HEK293 (cell line): ENCODE measurements around the gene RNF166.

Experiments used
- SCRT2 ChIP-seq: fragments of 450-650 bp; formaldehyde crosslinking; IDR thresholded peaks from 2 replicates; pipeline ENCODE4 v1.5.1; 2016; ENCODE audit warnings: missing biosample characterization, missing genetic modification characterization
- ZBTB8A ChIP-seq: fragments of 450-650 bp; formaldehyde crosslinking; IDR thresholded peaks from 2 replicates; pipeline ENCODE4 v1.5.1; 2016; ENCODE audit warnings: missing biosample characterization, missing genetic modification characterization
- ZNF112 ChIP-seq: fragments of 450-650 bp; formaldehyde crosslinking; IDR thresholded peaks from 2 replicates; pipeline ENCODE4 v1.5.0; 2017; ENCODE audit warnings: missing biosample characterization, missing genetic modification characterization
- ZNF513 ChIP-seq: fragments of 450-650 bp; IDR thresholded peaks from 2 replicates; pipeline ENCODE4 v1.5.1; 2018; ENCODE audit warnings: missing biosample characterization, missing genetic modification characterization
- ZNF518A ChIP-seq: fragments of 450-650 bp; formaldehyde crosslinking; conservative IDR thresholded peaks from 2 replicates; pipeline ENCODE4 v1.5.1; 2016; ENCODE audit warnings: low read depth, missing biosample characterization, missing genetic modification characterization
- ZNF660 ChIP-seq: fragments of 450-650 bp; IDR thresholded peaks from 2 replicates; pipeline ENCODE4 v1.5.1; 2018; ENCODE audit warnings: missing biosample characterization, mild to moderate bottlenecking, missing genetic modification characterization
- ZNF837 ChIP-seq: fragments of 450-650 bp; formaldehyde crosslinking; IDR thresholded peaks from 2 replicates; pipeline ENCODE4 v1.5.1; 2016; ENCODE audit warnings: missing biosample characterization, missing genetic modification characterization
- TF ChIP-seq, protein P1 (sequence below): fragments of 450-650 bp; formaldehyde crosslinking; IDR thresholded peaks from 2 replicates; pipeline ENCODE4 v1.5.1; 2016; ENCODE audit warnings: missing biosample characterization, missing genetic modification characterization
- TF ChIP-seq, protein P2 (sequence below): fragments of 450-650 bp; formaldehyde crosslinking; IDR thresholded peaks from 2 replicates; pipeline ENCODE4 v1.5.1; 2016; ENCODE audit warnings: missing biosample characterization, missing genetic modification characterization
- TF ChIP-seq, protein P3 (sequence below): fragments of 450-650 bp; IDR thresholded peaks from 2 replicates; pipeline ENCODE4 v1.5.1; 2018; ENCODE audit warnings: missing biosample characterization, mild to moderate bottlenecking, missing genetic modification characterization

DNA sequence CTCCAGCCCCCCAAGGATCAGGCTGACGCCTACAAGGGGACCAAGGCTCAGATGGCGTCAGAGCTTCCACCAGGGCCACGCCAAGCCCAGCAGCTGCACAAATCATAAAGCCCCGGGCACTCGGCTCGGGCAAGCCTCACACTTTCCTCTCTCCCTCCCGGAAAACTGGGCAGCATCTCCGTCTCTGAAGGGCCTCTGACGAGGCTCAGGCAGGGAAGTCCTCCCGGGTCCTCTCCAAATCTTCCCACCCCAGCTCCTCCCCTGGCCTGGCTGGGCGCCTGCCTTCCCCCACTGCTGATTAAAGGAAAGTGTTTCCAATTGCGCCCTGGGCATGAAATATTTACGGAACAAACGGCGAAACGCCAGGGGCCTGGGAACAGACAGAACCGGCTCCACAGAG, 40.3 kb upstream of the RNF166 start:
- no peak for TF ChIP-seq ZNF518A (tag by site-specific recombination)
- TF ChIP-seq, protein P1, sequence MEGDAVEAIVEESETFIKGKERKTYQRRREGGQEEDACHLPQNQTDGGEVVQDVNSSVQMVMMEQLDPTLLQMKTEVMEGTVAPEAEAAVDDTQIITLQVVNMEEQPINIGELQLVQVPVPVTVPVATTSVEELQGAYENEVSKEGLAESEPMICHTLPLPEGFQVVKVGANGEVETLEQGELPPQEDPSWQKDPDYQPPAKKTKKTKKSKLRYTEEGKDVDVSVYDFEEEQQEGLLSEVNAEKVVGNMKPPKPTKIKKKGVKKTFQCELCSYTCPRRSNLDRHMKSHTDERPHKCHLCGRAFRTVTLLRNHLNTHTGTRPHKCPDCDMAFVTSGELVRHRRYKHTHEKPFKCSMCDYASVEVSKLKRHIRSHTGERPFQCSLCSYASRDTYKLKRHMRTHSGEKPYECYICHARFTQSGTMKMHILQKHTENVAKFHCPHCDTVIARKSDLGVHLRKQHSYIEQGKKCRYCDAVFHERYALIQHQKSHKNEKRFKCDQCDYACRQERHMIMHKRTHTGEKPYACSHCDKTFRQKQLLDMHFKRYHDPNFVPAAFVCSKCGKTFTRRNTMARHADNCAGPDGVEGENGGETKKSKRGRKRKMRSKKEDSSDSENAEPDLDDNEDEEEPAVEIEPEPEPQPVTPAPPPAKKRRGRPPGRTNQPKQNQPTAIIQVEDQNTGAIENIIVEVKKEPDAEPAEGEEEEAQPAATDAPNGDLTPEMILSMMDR = no peak
- TF ChIP-seq ZNF660 (tag by site-specific recombination) = no peak
- TF ChIP-seq ZNF837 (tag by site-specific recombination) = no peak
- TF ChIP-seq SCRT2 (tag by site-specific recombination) = no peak
- TF ChIP-seq, protein P2, sequence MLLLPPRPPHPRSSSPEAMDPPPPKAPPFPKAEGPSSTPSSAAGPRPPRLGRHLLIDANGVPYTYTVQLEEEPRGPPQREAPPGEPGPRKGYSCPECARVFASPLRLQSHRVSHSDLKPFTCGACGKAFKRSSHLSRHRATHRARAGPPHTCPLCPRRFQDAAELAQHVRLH = no peak
- TF ChIP-seq, protein P3, sequence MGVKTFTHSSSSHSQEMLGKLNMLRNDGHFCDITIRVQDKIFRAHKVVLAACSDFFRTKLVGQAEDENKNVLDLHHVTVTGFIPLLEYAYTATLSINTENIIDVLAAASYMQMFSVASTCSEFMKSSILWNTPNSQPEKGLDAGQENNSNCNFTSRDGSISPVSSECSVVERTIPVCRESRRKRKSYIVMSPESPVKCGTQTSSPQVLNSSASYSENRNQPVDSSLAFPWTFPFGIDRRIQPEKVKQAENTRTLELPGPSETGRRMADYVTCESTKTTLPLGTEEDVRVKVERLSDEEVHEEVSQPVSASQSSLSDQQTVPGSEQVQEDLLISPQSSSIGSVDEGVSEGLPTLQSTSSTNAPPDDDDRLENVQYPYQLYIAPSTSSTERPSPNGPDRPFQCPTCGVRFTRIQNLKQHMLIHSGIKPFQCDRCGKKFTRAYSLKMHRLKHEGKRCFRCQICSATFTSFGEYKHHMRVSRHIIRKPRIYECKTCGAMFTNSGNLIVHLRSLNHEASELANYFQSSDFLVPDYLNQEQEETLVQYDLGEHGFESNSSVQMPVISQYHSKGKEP (tag by site-specific recombination) = no peak
- no peak for TF ChIP-seq ZNF513
- no peak for TF ChIP-seq ZNF112 (tag by site-specific recombination)
- no peak for TF ChIP-seq ZBTB8A (tag by site-specific recombination)
